ENCODE results near the gene LSM14B. TPM values are rescaled to one million over a fixed set of nuclear protein-coding genes. Genes with fewer than 3 reads are reported as not detected.
"Not testable (repeated sequence)": the region's sequence is repeated elsewhere in the genome, so short reads cannot be mapped to it uniquely, and the experiment has no call there.

The LSM14B gene
- total RNA-seq, 1 experiment from 2014 or later: 76.9 TPM

DNA sequence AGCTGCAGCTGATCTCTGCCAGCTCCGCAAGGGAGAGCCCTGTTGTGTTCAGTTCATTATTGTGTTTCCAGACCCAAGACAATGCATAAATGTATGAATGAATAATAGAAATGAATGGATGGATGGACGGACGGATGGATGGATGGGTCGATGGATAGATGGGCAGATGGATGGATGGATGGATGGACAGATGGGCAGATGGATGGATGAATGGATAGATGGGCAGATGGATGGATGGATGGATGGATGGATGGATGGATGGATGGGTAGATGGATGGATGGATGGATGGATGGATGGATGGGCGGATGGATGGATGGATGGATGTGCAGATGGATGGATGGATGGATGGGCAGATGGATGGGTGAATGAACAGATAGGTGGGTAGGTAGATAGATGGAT, 16.7 kb upstream of the LSM14B start:
- TF ChIP-seq, protein P1, sequence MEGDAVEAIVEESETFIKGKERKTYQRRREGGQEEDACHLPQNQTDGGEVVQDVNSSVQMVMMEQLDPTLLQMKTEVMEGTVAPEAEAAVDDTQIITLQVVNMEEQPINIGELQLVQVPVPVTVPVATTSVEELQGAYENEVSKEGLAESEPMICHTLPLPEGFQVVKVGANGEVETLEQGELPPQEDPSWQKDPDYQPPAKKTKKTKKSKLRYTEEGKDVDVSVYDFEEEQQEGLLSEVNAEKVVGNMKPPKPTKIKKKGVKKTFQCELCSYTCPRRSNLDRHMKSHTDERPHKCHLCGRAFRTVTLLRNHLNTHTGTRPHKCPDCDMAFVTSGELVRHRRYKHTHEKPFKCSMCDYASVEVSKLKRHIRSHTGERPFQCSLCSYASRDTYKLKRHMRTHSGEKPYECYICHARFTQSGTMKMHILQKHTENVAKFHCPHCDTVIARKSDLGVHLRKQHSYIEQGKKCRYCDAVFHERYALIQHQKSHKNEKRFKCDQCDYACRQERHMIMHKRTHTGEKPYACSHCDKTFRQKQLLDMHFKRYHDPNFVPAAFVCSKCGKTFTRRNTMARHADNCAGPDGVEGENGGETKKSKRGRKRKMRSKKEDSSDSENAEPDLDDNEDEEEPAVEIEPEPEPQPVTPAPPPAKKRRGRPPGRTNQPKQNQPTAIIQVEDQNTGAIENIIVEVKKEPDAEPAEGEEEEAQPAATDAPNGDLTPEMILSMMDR (IDR thresholded peaks at IDR 0.05; ENCODE audit: unreplicated experiment): no peak
- CTCF ChIA-PET: interaction anchor here (0.8 kb wide), 1 partner anchor 37 kb away, joined by 3 read pairs; no protein-coding TSS in a partner anchor
- intact Hi-C loops (cut with micrococcal nuclease; ENCODE audit: unreplicated experiment): no loop called here

DNA sequence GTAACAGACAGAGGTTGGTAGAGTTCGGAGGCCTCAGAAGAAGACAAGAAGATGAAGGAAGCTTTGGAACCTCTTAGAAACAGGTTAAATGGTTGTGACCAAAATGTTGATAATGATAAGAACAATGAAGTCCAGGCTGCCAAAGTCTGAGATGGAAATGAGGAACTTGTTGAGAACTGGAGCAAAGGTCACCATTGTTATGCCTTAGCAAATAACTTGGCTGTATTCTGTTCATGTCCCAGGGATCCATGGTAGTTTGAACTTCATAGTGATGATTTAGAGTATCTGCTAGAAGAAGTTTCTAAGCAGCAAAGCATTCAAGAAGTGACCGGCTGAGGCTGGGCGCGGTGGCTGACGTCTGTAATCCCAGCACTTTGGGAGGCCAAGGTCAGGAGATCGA, 11.1 kb upstream of the LSM14B start:
- BruUV-seq (replicated peaks): no TSS peak
- CTCF ChIA-PET: no interaction called here
- H3K4me3 Mint-ChIP-seq (ENCODE audit: low read depth, unreplicated experiment): no peak overlapping the region
- TF ChIP-seq, protein P1 (IDR thresholded peaks at IDR 0.05; ENCODE audit: unreplicated experiment): no peak
- H3K27me3 Mint-ChIP-seq (ENCODE audit: unreplicated experiment): peaks cover 9% of the 10 kb centered on the region
- intact Hi-C loops (cut with micrococcal nuclease; ENCODE audit: unreplicated experiment): no loop called here
- no peak for DNase-seq
- H3K4me1 Mint-ChIP-seq (ENCODE audit: low read depth, unreplicated experiment): no peaks in the 10 kb centered on the region
- peaks cover 18% of the 10 kb centered on the region for H3K9me3 Mint-ChIP-seq (ENCODE audit: low read depth, unreplicated experiment)
- no peak overlapping the region for H3K27ac Mint-ChIP-seq (ENCODE audit: unreplicated experiment)
- peaks cover 4% of the 10 kb centered on the region for H3K36me3 Mint-ChIP-seq (ENCODE audit: insufficient read depth, unreplicated experiment)

More for the DNA sequence above, 16.7 kb upstream of the LSM14B start:
- peaks cover 25% of the 10 kb centered on the region for H3K9me3 Mint-ChIP-seq (ENCODE audit: low read depth, unreplicated experiment)
- no peaks in the 10 kb centered on the region for H3K4me1 Mint-ChIP-seq (ENCODE audit: low read depth, unreplicated experiment)
- no peak overlapping the region for H3K27ac Mint-ChIP-seq (ENCODE audit: unreplicated experiment)
- H3K36me3 Mint-ChIP-seq (ENCODE audit: insufficient read depth, unreplicated experiment): no peaks in the 10 kb centered on the region
- no TSS peak for BruUV-seq (replicated peaks)
- no peak overlapping the region for H3K4me3 Mint-ChIP-seq (ENCODE audit: low read depth, unreplicated experiment)
- DNase-seq: no peak
- H3K27me3 Mint-ChIP-seq (ENCODE audit: unreplicated experiment): peaks cover 17% of the 10 kb centered on the region

- H3K4me1 Mint-ChIP-seq (ENCODE audit: low read depth, unreplicated experiment): no peaks in the 10 kb centered on the region
- peaks cover 15% of the 10 kb centered on the region for H3K9me3 Mint-ChIP-seq (ENCODE audit: low read depth, unreplicated experiment)
- TF ChIP-seq, protein P1 (IDR thresholded peaks at IDR 0.05; ENCODE audit: unreplicated experiment): no peak
- no TSS peak for BruUV-seq (replicated peaks)
- no peak overlapping the region for H3K27ac Mint-ChIP-seq (ENCODE audit: unreplicated experiment)
- CTCF ChIA-PET: interaction anchor here (1.0 kb wide), 1 partner anchor 9 kb away, joined by 8 read pairs; no protein-coding TSS in a partner anchor
- H3K36me3 Mint-ChIP-seq (ENCODE audit: insufficient read depth, unreplicated experiment): peaks cover 4% of the 10 kb centered on the region
- H3K27me3 Mint-ChIP-seq (ENCODE audit: unreplicated experiment): peaks cover 21% of the 10 kb centered on the region
- DNase-seq: no peak
- intact Hi-C loops (cut with micrococcal nuclease; ENCODE audit: unreplicated experiment): no loop called here
- no peak overlapping the region for H3K4me3 Mint-ChIP-seq (ENCODE audit: low read depth, unreplicated experiment)
Measured at GRCh38 chr20:62112368-62112767, 9.9 kb upstream of the LSM14B start.

- H3K9me3 Mint-ChIP-seq (ENCODE audit: low read depth, unreplicated experiment): peaks cover 6% of the 10 kb centered on the region
- no peak overlapping the region for H3K4me3 Mint-ChIP-seq (ENCODE audit: low read depth, unreplicated experiment)
- H3K27me3 Mint-ChIP-seq (ENCODE audit: unreplicated experiment): peaks cover 46% of the 10 kb centered on the region
- TF ChIP-seq, protein P1 (IDR thresholded peaks at IDR 0.05; ENCODE audit: unreplicated experiment): no peak
- H3K4me1 Mint-ChIP-seq (ENCODE audit: low read depth, unreplicated experiment): no peaks in the 10 kb centered on the region
- BruUV-seq (replicated peaks): no TSS peak
- peaks cover 11% of the 10 kb centered on the region for H3K36me3 Mint-ChIP-seq (ENCODE audit: insufficient read depth, unreplicated experiment)
- intact Hi-C loops (cut with micrococcal nuclease; ENCODE audit: unreplicated experiment): no loop called here
- no peak for DNase-seq
- H3K27ac Mint-ChIP-seq (ENCODE audit: unreplicated experiment): no peak overlapping the region
- CTCF ChIA-PET: interaction anchor here (0.9 kb wide), 1 partner anchor 11 kb away, joined by 3 read pairs; no protein-coding TSS in a partner anchor
Measured at GRCh38 chr20:62114894-62115293, 7.4 kb upstream of the LSM14B start.

DNA sequence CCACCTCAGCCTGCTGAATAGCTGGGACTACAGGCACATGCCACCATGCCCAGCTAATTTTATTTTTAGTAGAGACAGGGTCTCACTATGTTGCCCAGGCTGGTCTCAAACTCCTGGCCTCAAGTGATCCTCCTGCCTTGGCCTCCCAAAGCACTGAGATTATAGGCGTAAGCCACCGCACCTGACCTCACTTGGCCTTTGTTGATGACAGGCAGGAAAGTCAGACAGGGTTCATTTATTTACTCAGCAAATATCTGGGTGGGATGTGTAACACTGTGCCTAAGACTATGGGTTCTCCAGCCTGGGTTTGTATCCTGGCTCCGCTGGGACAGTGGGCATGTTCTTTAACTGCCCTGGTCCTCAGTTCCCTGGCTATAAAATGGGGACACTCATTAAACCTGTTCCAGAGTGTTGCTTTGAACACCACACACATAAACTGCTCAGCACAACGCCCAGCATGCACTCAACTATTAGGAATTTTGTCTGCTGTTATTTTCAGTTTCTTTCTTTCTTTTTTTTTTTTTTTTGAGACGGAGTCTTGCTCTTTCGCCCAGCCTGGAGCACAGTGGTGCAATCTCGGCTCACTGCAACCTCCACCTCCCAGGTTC, 6.4 kb upstream of the LSM14B start:
- H3K4me1 Mint-ChIP-seq (ENCODE audit: low read depth, unreplicated experiment); H3K9me3 Mint-ChIP-seq (ENCODE audit: low read depth, unreplicated experiment); CTCF ChIA-PET; BruUV-seq (replicated peaks); DNase-seq; H3K4me3 Mint-ChIP-seq (ENCODE audit: low read depth, unreplicated experiment); H3K27ac Mint-ChIP-seq (ENCODE audit: unreplicated experiment); intact Hi-C loops (cut with micrococcal nuclease; ENCODE audit: unreplicated experiment): not testable (repeated sequence)
- Mint-ChIP-seq H3K27me3 (ENCODE audit: unreplicated experiment) (peaks cover 55% of the 10 kb centered on the region), H3K36me3 (ENCODE audit: insufficient read depth, unreplicated experiment) (peaks cover 21% of the 10 kb centered on the region)

Measured in Calu3 (cell line).